NCI-H510A (cell line): ENCODE results near the gene SLC37A3.
"Not testable (repeated sequence)": the region's sequence is repeated elsewhere in the genome, so short reads cannot be mapped to it uniquely, and the experiment has no call there.

Experiments used
- DNase-seq: peaks from one replicate; lab custom pipeline; 2025; lab: John Stamatoyannopoulos, UW

The SLC37A3 gene

DNA sequence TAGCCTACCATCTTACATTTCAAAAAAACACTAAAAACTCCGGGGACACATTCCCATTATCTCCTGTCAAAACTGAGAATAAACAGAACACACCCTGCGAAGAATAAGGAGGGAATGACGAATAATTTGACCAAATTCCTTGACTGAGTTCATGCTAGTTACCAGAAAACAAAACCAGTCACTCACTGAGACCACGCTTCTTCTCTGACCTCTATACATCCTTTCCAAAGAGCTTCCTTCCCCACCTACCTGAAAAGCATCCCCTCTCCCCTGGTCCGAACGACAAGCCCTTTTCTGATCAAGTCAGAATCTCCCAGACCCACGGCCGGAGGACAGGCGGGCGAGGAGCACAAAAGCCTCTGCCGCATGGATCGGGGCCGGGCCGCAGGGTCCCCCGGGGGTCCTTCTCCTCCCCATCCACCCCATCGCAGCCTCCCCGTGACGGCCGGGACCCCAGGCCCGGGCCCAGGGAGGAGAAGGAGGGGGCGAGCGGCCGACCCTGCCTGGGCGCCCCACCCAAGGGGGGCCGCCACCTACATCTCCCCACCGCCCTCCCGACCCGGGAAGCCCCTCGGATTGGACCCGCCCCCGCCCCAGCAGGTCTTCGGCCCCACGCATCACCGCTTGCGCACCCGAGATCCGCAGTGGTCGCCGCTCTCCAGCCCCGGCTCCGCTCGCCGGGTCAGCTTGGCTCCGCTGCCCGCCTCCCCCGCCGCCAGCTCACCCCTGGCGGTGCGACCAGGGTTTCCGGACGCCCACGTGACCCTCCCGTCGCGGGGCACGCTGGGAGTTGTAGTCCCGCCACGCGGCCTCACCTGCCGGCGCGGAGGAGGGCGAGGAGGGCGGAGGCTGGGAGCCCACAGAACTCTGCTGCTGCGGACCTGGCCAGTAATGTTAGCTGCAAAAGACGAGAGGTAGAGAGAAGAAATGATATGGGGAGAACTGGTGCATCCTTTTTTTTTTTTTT lies at the start of gene SLC37A3:
Gene SLC37A3, minus strand, starts transcription at position 747 of the 967 bp plus-strand sequence. CDS start 16,004 bp downstream, outside the sequence.
- peak; percentile 76 for DNase-seq

- DNase-seq: no peak
These were observed 49.5 kb upstream of the SLC37A3 start for GRCh38 chr7:140447841-140448240.

DNA sequence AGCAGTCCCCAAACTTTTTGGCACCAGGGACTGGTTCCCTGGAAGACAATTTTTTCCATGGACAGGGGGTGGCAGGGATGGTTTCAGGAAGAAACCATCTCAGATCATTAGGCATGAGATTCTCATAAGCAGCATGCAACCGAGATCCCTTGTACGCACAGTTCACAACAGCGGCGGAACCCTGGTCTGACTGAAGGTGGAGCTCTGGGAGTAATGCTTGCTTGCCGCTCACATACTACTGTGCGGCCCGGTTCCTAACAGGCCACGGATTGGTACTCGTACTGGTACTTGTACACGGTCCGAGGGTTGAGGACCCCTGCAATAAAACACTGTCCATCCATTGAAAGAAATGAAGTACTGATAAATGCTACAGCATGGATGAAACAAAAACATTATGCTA lies 48.1 kb upstream of the SLC37A3 start:
- DNase-seq: no peak

DNA sequence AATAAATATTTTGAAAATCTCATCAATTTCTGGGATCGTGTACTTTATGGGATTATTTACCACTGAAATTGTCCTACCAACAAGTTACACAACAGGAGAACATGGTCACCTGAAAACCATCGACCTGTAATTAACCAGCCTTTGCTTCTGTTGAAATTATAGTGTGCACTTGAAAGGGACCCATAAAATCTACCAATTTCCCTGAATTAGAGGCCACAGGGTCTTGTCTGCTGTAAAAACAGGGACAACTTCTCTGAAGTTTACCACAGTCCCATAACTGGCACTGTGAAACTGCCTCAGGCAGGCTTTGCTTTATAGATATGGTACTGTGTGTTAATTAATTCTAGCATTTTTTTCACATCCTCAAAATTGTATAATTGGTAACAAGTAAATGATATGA lies 43.2 kb upstream of the SLC37A3 start:
- no peak for DNase-seq

DNA sequence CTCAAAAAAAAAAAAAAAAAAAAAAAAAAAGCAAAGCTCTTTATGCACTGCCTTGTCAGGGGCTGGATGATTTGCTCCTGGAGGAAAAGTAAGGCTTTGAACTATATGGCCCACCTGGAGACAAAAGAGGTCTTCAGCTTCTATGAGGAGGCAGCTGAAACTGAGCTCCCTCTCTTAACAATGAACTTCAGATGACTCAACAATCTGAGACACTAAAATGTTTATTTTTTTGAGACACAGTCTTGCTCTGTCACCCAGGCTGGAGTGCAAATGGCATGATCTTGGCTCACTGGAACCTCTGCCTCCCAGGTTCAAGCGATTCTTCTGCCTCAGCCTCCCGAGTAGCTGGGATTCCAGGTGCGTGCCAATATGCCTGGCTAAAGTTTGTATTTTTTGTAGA lies 42.3 kb upstream of the SLC37A3 start:
- DNase-seq: no peak

DNA sequence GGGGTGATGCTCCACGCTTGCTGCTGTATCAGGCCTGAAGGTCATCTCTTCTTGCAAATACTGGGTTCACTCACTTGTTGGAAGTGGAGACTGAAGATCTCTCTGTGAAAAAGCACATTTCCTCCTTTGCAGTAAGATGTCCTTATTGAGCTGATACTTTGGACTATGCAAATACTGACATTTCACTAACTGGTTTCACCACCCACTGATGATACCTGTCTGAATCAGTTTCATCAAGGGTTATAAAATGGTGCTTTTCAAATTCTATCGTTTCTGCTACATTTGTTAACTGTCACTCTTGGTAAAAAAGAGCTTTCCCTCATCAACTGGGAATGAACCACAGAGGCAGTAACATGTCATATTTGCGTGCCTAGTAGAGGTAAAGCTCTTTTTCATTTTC lies 41.0 kb upstream of the SLC37A3 start:
- no peak for DNase-seq

- DNase-seq: no peak
These were observed 37.0 kb upstream of the SLC37A3 start for GRCh38 chr7:140435252-140435895.

DNA sequence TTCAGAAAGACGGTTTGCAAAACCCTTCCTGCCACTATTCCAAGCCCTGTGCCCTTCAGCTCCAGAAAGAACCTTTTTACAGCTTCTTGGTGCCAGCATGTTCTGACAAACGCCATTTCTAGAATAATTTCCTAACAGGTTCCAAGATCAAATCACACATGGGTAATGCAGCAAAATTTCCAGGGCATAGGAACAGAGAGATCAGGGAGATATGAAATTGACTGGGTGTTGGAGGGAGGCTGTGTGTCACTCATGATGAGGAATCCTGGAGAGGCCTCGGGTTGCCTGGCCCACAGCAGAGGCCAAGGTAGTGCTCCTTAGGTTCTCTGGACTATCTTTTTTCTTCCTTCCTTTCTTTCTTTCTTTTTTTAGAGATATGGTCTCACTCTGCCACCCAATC lies 35.1 kb upstream of the SLC37A3 start:
- DNase-seq: no peak

GRCh38 chr7:140426130-140426529 lies 27.8 kb upstream of the SLC37A3 start:
- DNase-seq: no peak

- no peak for DNase-seq
These were observed 27.4 kb upstream of the SLC37A3 start for GRCh38 chr7:140425718-140426117.

- no peak for DNase-seq
These were observed 25.2 kb upstream of the SLC37A3 start for GRCh38 chr7:140423501-140423900.

DNA sequence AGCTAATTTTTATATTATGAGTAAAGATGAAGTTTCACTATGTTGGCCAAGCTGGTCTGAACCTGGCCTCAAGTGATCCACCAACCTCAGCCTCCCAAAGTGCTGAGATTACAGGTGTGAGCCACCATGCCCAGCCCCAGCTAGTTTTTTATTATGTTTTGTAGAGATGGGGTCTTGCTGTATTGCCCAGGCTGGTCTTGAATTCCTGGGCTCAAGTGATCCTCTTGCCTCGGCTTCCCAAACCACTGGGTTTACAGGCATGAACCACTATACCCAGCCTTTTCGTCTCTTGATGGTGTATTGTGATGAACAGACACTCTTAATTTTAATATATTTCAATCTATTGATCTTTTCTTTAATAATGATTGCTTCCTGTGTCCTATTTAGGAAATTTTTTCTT lies 23.2 kb upstream of the SLC37A3 start:
- DNase-seq: no peak

- DNase-seq: no peak
These were observed 20.3 kb upstream of the SLC37A3 start for GRCh38 chr7:140418653-140419052.

DNA sequence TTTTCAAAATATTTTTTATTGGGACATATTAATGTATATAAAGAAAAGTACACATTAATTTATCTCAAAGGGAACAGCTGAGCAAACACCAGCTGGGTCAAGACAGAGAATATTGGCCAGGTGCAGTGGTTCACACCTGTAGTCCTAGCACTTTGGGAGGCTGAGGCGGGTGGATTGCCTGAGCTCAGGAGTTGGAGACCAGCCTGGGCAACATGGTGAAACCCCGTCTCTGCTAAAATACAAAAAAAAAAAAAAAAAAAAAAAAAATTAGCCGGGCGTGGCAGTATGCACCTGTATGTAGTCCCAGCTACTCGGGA lies 19.8 kb upstream of the SLC37A3 start:
- peak; percentile 32 for DNase-seq

DNA sequence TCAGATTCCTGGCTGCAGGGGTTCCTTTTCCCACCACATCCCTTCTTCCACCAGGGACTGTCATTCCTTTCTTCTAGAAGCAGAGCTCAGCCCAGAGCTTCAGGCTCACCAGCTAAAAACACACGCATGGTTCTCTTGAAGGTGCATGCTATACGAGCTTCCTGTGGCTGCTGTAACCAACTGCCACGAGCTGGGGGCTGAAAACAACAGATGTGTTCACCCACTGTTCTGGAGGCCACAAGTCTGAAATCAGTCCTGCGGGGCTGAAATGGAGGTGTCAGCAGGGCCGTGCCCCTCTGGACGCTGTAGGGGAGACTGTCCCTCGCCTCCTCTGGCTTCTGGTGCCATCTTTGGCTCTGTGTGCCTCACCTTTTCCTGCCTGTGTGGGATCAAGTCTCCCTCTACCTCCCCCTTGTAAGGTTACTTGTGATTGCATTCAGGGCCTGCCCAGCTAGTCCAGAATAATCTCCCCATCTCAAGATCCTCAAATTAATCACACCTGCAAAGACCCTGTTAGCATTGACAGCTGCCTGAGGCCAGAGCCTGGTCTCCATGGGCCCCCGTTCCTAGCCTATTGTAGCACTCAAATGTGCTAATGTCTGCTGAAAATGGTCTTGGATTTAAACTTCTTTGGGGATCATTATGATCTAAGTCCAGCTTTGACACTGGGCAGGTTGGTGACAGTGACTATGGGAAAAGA lies 19.3 kb upstream of the SLC37A3 start:
- DNase-seq: peak; percentile 31

DNA sequence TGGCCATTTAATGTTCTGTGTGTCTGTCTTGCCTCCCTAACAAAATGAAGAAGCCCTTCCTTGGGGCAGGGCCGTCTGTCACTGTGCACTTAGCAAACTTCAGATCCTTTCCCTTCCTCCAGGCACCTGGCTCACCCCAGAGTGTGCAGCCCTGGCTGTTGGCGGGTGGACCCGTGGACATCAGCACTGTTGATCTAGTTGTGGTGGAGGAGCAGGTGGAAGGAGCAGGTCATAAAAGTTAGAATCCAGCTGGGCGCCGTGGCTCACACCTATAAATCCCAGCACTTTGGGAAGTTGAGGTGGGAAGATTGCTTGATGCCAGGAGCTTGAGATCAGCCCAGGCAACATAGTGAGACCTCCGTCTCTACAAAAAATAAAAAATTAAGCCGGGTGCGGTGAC lies 18.2 kb upstream of the SLC37A3 start:
- DNase-seq: peak; percentile 18

- DNase-seq: not testable (repeated sequence)
These were observed 17.5 kb upstream of the SLC37A3 start for GRCh38 chr7:140415816-140416215.

GRCh38 chr7:140415361-140415760 lies 17.0 kb upstream of the SLC37A3 start:
- no peak for DNase-seq

GRCh38 chr7:140404565-140405065 lies 6.3 kb upstream of the SLC37A3 start:
- no peak for DNase-seq

DNA sequence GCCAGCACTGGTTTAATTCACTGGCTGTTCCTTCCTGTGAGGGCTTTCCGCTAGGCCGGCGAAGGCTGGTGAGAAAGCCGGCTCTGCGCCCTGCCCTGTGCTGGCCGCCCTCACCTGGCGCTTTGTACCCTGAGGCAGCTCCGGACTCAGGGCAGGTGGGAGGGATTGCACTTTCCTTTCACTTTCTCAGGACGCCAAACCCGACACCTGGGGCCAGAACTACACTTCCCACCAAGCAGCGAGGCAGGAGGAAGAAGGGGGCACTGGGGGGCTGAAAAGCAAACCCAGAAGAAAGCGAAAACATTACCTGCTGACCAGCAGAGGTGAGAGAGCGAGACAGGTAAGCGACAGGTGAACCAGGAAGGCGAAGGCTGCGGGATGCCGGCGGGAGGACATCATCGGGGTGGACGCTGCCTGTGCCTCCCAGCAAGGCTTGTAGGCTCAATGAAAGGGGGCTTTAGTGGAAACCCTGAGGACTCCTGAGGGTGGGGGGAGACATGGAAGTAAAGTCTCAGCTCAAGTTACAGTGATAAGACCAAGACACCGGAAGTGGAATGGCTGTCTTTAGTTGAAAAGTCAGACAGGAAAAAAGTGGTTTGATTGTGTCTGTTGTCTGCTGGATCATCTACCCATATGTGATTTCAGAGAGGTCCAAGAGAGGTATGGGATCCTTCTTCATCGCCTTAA lies 5.7 kb upstream of the SLC37A3 start, which contains the start of gene RAB19:
Gene RAB19, plus strand, starts transcription at position 181 of the 687 bp plus-strand sequence. CDS start 3,589 bp downstream, outside the sequence.
- DNase-seq: peak; percentile 34

DNA sequence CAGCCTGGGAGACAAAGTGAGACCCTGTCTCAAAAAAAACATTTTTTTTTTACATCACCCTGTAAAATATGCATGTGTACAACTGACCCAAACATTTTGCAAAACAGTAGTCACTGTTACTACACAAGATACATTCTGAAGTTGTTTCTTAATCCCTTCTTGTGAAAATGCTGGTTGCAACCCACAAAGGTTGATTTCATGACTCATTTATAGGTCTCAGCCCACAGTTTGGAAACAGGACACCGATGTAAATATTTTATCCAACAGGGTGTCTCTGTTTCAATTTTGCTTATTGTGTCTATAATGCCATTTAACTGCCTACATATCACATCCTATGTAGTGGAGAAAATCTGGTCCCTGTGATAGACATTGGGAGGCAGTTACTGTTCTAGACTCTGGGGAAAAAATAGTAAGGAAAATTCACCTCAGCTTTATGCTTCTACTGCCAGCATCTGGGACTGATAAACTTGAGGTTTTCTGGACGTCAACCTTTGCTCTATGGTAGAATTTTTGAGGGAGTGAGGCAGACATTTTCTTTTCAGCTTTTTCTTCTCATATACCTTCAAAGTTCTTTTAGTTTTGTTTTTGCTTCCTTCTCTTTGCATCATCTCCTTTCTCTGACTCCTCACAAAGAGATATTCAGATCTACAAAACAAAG lies 4.0 kb upstream of the SLC37A3 start:
- DNase-seq: no peak
